Nephron progenitor cell (in vitro differentiated cells): ENCODE results near the gene DAPL1.

Experiments used
- DNase-seq: peaks from one replicate; pipeline ENCODE4 v3.0.0; 2021
- H3K27ac Mint-ChIP-seq: 2 replicates; pipeline ENCODE4 v1.8.0; 2021; ENCODE audit warnings: mild to moderate bottlenecking, moderate library complexity, mixed read lengths
- H3K27me3 Mint-ChIP-seq: 2 replicates; pipeline ENCODE4 v1.8.0; 2021; ENCODE audit warnings: mild to moderate bottlenecking, low read depth, mixed read lengths; ENCODE audit not compliant: poor library complexity
- H3K36me3 Mint-ChIP-seq: 2 replicates; pipeline ENCODE4 v1.8.0; 2021; ENCODE audit warnings: low read depth, mixed read lengths
- H3K4me1 Mint-ChIP-seq: 2 replicates; pipeline ENCODE4 v1.8.0; 2021; ENCODE audit warnings: mixed read lengths
- H3K4me3 Mint-ChIP-seq: 2 replicates; pipeline ENCODE4 v1.8.0; 2021; ENCODE audit warnings: mild to moderate bottlenecking, moderate library complexity, mixed read lengths
- H3K9me3 Mint-ChIP-seq: 2 replicates; pipeline ENCODE4 v1.8.0; 2021; ENCODE audit warnings: mild to moderate bottlenecking, moderate library complexity, mixed read lengths
- TF ChIP-seq, protein P1 (sequence below): fragments of 200-600 bp; sonication (generic); IDR thresholded peaks from 2 replicates; pipeline ENCODE4 v1.5.0; 2021; ENCODE audit warnings: antibody characterized with exemption

DAPL1 gene

GRCh38 chr2:158760887-158761286 lies 34.2 kb upstream of the DAPL1 start:
- peaks cover 6% of the 10 kb centered on the region for H3K27me3 Mint-ChIP-seq
- TF ChIP-seq, protein P1, sequence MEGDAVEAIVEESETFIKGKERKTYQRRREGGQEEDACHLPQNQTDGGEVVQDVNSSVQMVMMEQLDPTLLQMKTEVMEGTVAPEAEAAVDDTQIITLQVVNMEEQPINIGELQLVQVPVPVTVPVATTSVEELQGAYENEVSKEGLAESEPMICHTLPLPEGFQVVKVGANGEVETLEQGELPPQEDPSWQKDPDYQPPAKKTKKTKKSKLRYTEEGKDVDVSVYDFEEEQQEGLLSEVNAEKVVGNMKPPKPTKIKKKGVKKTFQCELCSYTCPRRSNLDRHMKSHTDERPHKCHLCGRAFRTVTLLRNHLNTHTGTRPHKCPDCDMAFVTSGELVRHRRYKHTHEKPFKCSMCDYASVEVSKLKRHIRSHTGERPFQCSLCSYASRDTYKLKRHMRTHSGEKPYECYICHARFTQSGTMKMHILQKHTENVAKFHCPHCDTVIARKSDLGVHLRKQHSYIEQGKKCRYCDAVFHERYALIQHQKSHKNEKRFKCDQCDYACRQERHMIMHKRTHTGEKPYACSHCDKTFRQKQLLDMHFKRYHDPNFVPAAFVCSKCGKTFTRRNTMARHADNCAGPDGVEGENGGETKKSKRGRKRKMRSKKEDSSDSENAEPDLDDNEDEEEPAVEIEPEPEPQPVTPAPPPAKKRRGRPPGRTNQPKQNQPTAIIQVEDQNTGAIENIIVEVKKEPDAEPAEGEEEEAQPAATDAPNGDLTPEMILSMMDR, result no peak
- no peak overlapping the region for H3K27ac Mint-ChIP-seq
- peaks cover 13% of the 10 kb centered on the region for H3K9me3 Mint-ChIP-seq
- H3K4me1 Mint-ChIP-seq, result peaks cover 21% of the 10 kb centered on the region
- H3K36me3 Mint-ChIP-seq, result no peaks in the 10 kb centered on the region
- DNase-seq, result no peak
- no peak overlapping the region for H3K4me3 Mint-ChIP-seq

DNA sequence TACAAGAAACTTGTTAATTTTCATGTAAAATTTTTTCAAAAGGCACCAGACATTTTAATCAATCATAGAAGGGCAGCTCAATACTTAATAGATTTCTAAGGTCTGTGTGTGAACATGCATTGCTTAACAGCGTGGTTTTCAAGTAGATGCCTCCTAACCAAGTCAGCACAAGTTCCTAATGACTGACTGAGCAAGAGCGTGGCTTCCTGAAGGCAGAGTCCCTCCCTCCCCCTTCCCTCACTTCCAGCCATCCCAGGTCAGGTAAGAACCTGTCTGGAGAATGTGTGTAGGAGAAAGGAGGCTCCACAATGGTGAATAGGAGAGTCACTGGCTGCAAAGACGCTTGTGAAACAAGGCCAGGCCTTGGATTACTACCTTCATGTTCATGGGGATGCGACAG lies 33.5 kb upstream of the DAPL1 start:
- no peak for DNase-seq
- no peak overlapping the region for H3K4me3 Mint-ChIP-seq
- H3K4me1 Mint-ChIP-seq, result peaks cover 25% of the 10 kb centered on the region
- H3K9me3 Mint-ChIP-seq, result peaks cover 13% of the 10 kb centered on the region
- peaks cover 6% of the 10 kb centered on the region for H3K27me3 Mint-ChIP-seq
- H3K27ac Mint-ChIP-seq, result peak overlapping the region; percentile 33
- no peaks in the 10 kb centered on the region for H3K36me3 Mint-ChIP-seq
- TF ChIP-seq, protein P1, result no peak

GRCh38 chr2:158762336-158762735 lies 32.8 kb upstream of the DAPL1 start:
- H3K36me3 Mint-ChIP-seq, result no peaks in the 10 kb centered on the region
- no peak overlapping the region for H3K27ac Mint-ChIP-seq
- H3K4me3 Mint-ChIP-seq, result no peak overlapping the region

DNA sequence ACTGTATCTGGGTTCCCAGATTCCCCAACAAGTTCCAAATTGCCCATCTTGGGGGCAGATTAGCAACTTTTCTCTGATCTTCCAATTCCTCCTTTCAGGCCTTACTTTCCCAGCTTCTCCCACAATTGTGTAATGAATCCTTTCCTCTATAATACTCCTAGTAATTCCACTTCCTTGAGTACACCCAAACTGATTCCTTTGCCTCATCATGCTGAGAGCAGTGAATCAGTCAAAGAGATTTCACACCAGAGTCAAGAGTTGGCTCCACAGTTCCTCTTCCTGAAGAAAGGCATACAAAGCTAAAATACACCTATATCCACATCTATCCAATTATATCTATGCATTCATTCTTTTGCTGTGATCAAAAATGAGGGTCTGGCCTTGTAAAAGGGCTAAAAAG lies 28.6 kb upstream of the DAPL1 start:
- H3K36me3 Mint-ChIP-seq, result no peaks in the 10 kb centered on the region
- TF ChIP-seq, protein P1, result no peak
- no peak overlapping the region for H3K4me3 Mint-ChIP-seq
- peaks cover 16% of the 10 kb centered on the region for H3K4me1 Mint-ChIP-seq
- no peak for DNase-seq
- H3K9me3 Mint-ChIP-seq, result peaks cover 18% of the 10 kb centered on the region
- H3K27me3 Mint-ChIP-seq, result peaks cover 9% of the 10 kb centered on the region
- no peak overlapping the region for H3K27ac Mint-ChIP-seq

More at GRCh38 chr2:158762336-158762735, 32.8 kb upstream of the DAPL1 start:
- Mint-ChIP-seq H3K9me3 (peaks cover 17% of the 10 kb centered on the region), H3K27me3 (peaks cover 6% of the 10 kb centered on the region), H3K4me1 (peaks cover 26% of the 10 kb centered on the region)
- no peak for DNase-seq
- TF ChIP-seq, protein P1, result no peak

- peaks cover 13% of the 10 kb centered on the region for H3K9me3 Mint-ChIP-seq
- DNase-seq, result no peak
- TF ChIP-seq, protein P1, result no peak
- no peak overlapping the region for H3K27ac Mint-ChIP-seq
- no peaks in the 10 kb centered on the region for H3K36me3 Mint-ChIP-seq
- peaks cover 3% of the 10 kb centered on the region for H3K27me3 Mint-ChIP-seq
- H3K4me1 Mint-ChIP-seq, result peaks cover 37% of the 10 kb centered on the region
- no peak overlapping the region for H3K4me3 Mint-ChIP-seq
Observed at GRCh38 chr2:158772306-158773078, 22.6 kb upstream of the DAPL1 start.

DNA sequence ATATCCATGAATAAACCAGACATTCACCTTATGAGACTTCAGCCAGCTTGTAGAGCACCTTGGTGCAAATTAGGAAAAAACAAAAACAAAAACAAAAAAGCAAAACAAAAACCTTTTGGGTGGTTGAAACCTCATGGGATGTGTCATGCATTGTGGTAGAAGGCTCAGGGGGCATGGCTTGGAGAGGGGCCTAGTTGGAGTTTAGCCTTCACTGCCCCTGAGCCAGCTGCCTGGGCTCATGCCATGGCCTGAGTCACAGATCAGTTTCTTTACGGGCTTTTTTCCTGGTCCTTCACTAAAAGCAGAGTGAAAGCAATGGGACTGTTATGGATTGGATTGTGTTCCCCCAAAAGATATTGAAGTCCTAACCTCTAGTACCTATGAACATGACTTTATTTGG lies 22.0 kb upstream of the DAPL1 start:
- Mint-ChIP-seq H3K36me3 (no peaks in the 10 kb centered on the region), H3K4me1 (peaks cover 37% of the 10 kb centered on the region), H3K27me3 (peaks cover 3% of the 10 kb centered on the region), H3K9me3 (peaks cover 7% of the 10 kb centered on the region), H3K27ac (no peak overlapping the region), H3K4me3 (no peak overlapping the region)
- DNase-seq, result no peak
- TF ChIP-seq, protein P1, result no peak
